ENCODE measurements around the gene AGAP2.

Gene AGAP2

GRCh38 chr12:57753756-57754337, 15.3 kb upstream of the AGAP2 start:
- DNase-seq (ENCODE audit: low spot score), result no peak

- no peak for DNase-seq (ENCODE audit: low spot score)
Measured at GRCh38 chr12:57752668-57753000, 14.1 kb upstream of the AGAP2 start.

GRCh38 chr12:57751788-57752667, 13.5 kb upstream of the AGAP2 start, which contains the start of gene CDK4:
Gene CDK4 (minus strand): TSS chr12:57752310. CDS start chr12:57751717, 593 bp downstream.
- peak; percentile 100 for DNase-seq (ENCODE audit: low spot score)

- no peak for DNase-seq (ENCODE audit: low spot score)
Measured at GRCh38 chr12:57751432-57751787, 12.9 kb upstream of the AGAP2 start.

- no peak for DNase-seq (ENCODE audit: low spot score)
Measured at GRCh38 chr12:57750561-57751431, 12.3 kb upstream of the AGAP2 start.

GRCh38 chr12:57749061-57749460, 10.5 kb upstream of the AGAP2 start:
- DNase-seq (ENCODE audit: low spot score), result no peak

- DNase-seq (ENCODE audit: low spot score), result no peak
Measured at GRCh38 chr12:57746025-57746424, 7.5 kb upstream of the AGAP2 start.

- no peak for DNase-seq (ENCODE audit: low spot score)
Measured at GRCh38 chr12:57745485-57745881, 6.9 kb upstream of the AGAP2 start.

GRCh38 chr12:57744777-57745484, 6.4 kb upstream of the AGAP2 start, which contains the start of gene TSPAN31:
Gene TSPAN31 (plus strand): TSS chr12:57745039. CDS start chr12:57745155, 116 bp downstream.
- peak; percentile 100 for DNase-seq (ENCODE audit: low spot score)

- DNase-seq (ENCODE audit: low spot score), result peak; percentile 87
Measured at GRCh38 chr12:57744194-57744776, 5.7 kb upstream of the AGAP2 start.

GRCh38 chr12:57743769-57744168, 5.2 kb upstream of the AGAP2 start:
- DNase-seq (ENCODE audit: low spot score), result no peak

- DNase-seq (ENCODE audit: low spot score), result no peak
Measured at GRCh38 chr12:57741844-57742738, 3.5 kb upstream of the AGAP2 start.

GRCh38 chr12:57741413-57741789, 2.9 kb upstream of the AGAP2 start:
- no peak for DNase-seq (ENCODE audit: low spot score)

- DNase-seq (ENCODE audit: low spot score), result no peak
Measured at GRCh38 chr12:57740656-57741412, 2.3 kb upstream of the AGAP2 start.

- DNase-seq (ENCODE audit: low spot score), result no peak
Measured at GRCh38 chr12:57739914-57740538, 1.5 kb upstream of the AGAP2 start.

- DNase-seq (ENCODE audit: low spot score), result no peak
Measured at GRCh38 chr12:57739387-57739786, 845 bp upstream of the AGAP2 start.

- DNase-seq (ENCODE audit: low spot score), result no peak
Measured at GRCh38 chr12:57737467-57738460, 778 bp downstream of the AGAP2 start.
